H9 (cell line): ENCODE measurements around the gene SLC35E4. TPM values are rescaled to one million over a fixed set of nuclear protein-coding genes. Genes with fewer than 3 reads are reported as not detected.

ENCODE experiments used
- DNase-seq: peaks from one replicate; pipeline ENCODE4 v3.0.0-alpha.2; 2017
- H2AFZ ChIP-seq: one replicate; pipeline ENCODE4 v1.6.1; 2013; ENCODE audit warnings: mild to moderate bottlenecking, low read length, control low read depth, moderate library complexity
- H2AK5ac ChIP-seq: 2 replicates; pipeline ENCODE4 v1.6.1; 2013; ENCODE audit warnings: low read length, control low read depth, mixed read lengths; ENCODE audit not compliant: insufficient read length
- H2BK120ac ChIP-seq: one replicate; pipeline ENCODE4 v1.6.1; 2013; ENCODE audit warnings: low read depth, mild to moderate bottlenecking, low read length, control low read depth, inconsistent platforms; ENCODE audit not compliant: poor library complexity, severe bottlenecking
- H2BK12ac ChIP-seq: 2 replicates; pipeline ENCODE4 v1.6.1; 2013; ENCODE audit warnings: low read length, control low read depth, mixed read lengths, low read depth; ENCODE audit not compliant: insufficient read length
- H2BK15ac ChIP-seq: 2 replicates; pipeline ENCODE4 v1.6.1; 2013; ENCODE audit warnings: low read depth, low read length, control low read depth
- H2BK20ac ChIP-seq: one replicate; pipeline ENCODE4 v1.6.1; 2013; ENCODE audit warnings: low read depth, mild to moderate bottlenecking, low read length, control low read depth, inconsistent platforms; ENCODE audit not compliant: poor library complexity, severe bottlenecking
- H2BK5ac ChIP-seq: 2 replicates; pipeline ENCODE4 v1.6.1; 2013; ENCODE audit warnings: low read length, control low read depth, mixed read lengths; ENCODE audit not compliant: insufficient read length
- H3K14ac ChIP-seq: 2 replicates; pipeline ENCODE4 v1.6.1; 2013; ENCODE audit warnings: low read length, control low read depth; ENCODE audit not compliant: insufficient read depth
- H3K18ac ChIP-seq: 2 replicates; pipeline ENCODE4 v1.6.1; 2013; ENCODE audit warnings: low read depth, mild to moderate bottlenecking, mixed read lengths, low read length, control low read depth; ENCODE audit not compliant: insufficient read length
- H3K23ac ChIP-seq: 2 replicates; pipeline ENCODE4 v1.6.1; 2013; ENCODE audit warnings: low read length, control low read depth, mixed read lengths, low read depth; ENCODE audit not compliant: insufficient read length
- H3K23me2 ChIP-seq: 2 replicates; pipeline ENCODE4 v1.6.1; 2013; ENCODE audit warnings: low read depth, mild to moderate bottlenecking, mixed read lengths, low read length, control low read depth; ENCODE audit not compliant: insufficient read length, poor library complexity, severe bottlenecking
- H3K27ac ChIP-seq: 2 replicates; pipeline ENCODE4 v1.5.1; 2013; ENCODE audit warnings: low read length, control low read depth, mixed read lengths, low read depth; ENCODE audit not compliant: insufficient read length
- H3K27me3 ChIP-seq: 2 replicates; pipeline ENCODE4 v1.6.1; 2013; ENCODE audit warnings: low read length, control low read depth, inconsistent platforms; ENCODE audit not compliant: insufficient read depth
- H3K4ac ChIP-seq: 2 replicates; pipeline ENCODE4 v1.6.1; 2013; ENCODE audit warnings: low read depth, mild to moderate bottlenecking, control low read depth, inconsistent platforms, low read length, moderate library complexity
- H3K4me1 ChIP-seq: 2 replicates; pipeline ENCODE4 v1.6.1; 2013; ENCODE audit warnings: low read length, control low read depth, inconsistent platforms; ENCODE audit not compliant: insufficient read depth
- H3K4me2 ChIP-seq: 2 replicates; pipeline ENCODE4 v1.6.1; 2013; ENCODE audit warnings: low read length, control low read depth, mixed read lengths; ENCODE audit not compliant: insufficient read length, insufficient read depth
- H3K56ac ChIP-seq: 2 replicates; pipeline ENCODE4 v1.6.1; 2013; ENCODE audit warnings: low read depth, mild to moderate bottlenecking, mixed read lengths, low read length, control low read depth; ENCODE audit not compliant: insufficient read length
- H3K79me1 ChIP-seq: 2 replicates; pipeline ENCODE4 v1.6.1; 2013; ENCODE audit warnings: low read depth, mild to moderate bottlenecking, moderate library complexity, low read length, control low read depth, inconsistent platforms; ENCODE audit not compliant: insufficient read depth, poor library complexity, severe bottlenecking
- H3K79me2 ChIP-seq: 2 replicates; pipeline ENCODE4 v1.6.1; 2013; ENCODE audit warnings: low read length, control low read depth, inconsistent platforms; ENCODE audit not compliant: insufficient read depth
- H3K9ac ChIP-seq: 2 replicates; pipeline ENCODE4 v1.6.1; 2013; ENCODE audit warnings: low read length, control low read depth, mixed read lengths; ENCODE audit not compliant: insufficient read length; ENCODE audit errors: extremely low read depth
- H3K9me3 ChIP-seq: one replicate; pipeline ENCODE4 v1.6.1; 2013; ENCODE audit warnings: low read depth, low read length, inconsistent platforms; ENCODE audit not compliant: control insufficient read depth
- H3T11ph ChIP-seq: one replicate; pipeline ENCODE4 v1.6.1; 2013; ENCODE audit warnings: mild to moderate bottlenecking, low read length, control low read depth, inconsistent platforms
- H4K20me1 ChIP-seq: one replicate; pipeline ENCODE4 v1.6.1; 2013; ENCODE audit not compliant: control insufficient read depth, insufficient read length, insufficient read depth
- H4K5ac ChIP-seq: 2 replicates; pipeline ENCODE4 v1.6.1; 2013; ENCODE audit warnings: low read depth, mild to moderate bottlenecking, mixed read lengths, low read length, control low read depth; ENCODE audit not compliant: insufficient read length
- H4K8ac ChIP-seq: replicated peaks from 2 replicates; pipeline ENCODE4 v1.6.1; 2013; ENCODE audit warnings: low read length, control low read depth, mixed read lengths, low read depth; ENCODE audit not compliant: insufficient read length
- H4K91ac ChIP-seq: 2 replicates; pipeline ENCODE4 v1.6.1; 2013; ENCODE audit warnings: low read depth, mild to moderate bottlenecking, moderate library complexity, mixed read lengths, low read length, control low read depth; ENCODE audit not compliant: insufficient read length
- H3K27ac Mint-ChIP-seq, 3 experiments: 2 replicates in 2 of 3; 3 replicates in 1 of 3; pipeline ENCODE4 v1.8.0; 2020 to 2021; ENCODE audit warnings: mixed read lengths in 3 of 3, mild to moderate bottlenecking in 1 of 3, moderate library complexity in 1 of 3
- H3K27me3 Mint-ChIP-seq: 2 replicates; pipeline ENCODE4 v1.8.0; 2021; ENCODE audit warnings: low read depth, mild to moderate bottlenecking, moderate library complexity, mixed read lengths
- H3K36me3 Mint-ChIP-seq, 3 experiments: 2 replicates in 2 of 3; 3 replicates in 1 of 3; pipeline ENCODE4 v1.8.0; 2020 to 2021; ENCODE audit warnings: low read depth in 3 of 3, mixed read lengths in 3 of 3; ENCODE audit not compliant: insufficient read depth in 1 of 3
- H3K4me1 Mint-ChIP-seq, 2 experiments: 2 replicates each; pipeline ENCODE4 v1.8.0; 2020; ENCODE audit warnings: mixed read lengths in 2 of 2
- H3K4me3 Mint-ChIP-seq, 2 experiments: 2 replicates in 1 of 2; 3 replicates in 1 of 2; pipeline ENCODE4 v1.8.0; 2020 to 2021; ENCODE audit warnings: mild to moderate bottlenecking in 2 of 2, mixed read lengths in 2 of 2, moderate library complexity in 1 of 2
- H3K9me3 Mint-ChIP-seq, 2 experiments: 2 replicates in 1 of 2; 3 replicates in 1 of 2; pipeline ENCODE4 v1.8.0; 2020; ENCODE audit warnings: mild to moderate bottlenecking in 2 of 2, mixed read lengths in 2 of 2, moderate library complexity in 1 of 2
- WGBS: extraction: QIAGEN DNeasy Blood & Tissue Kit; methylation state at CpG from one replicate; pipeline ENCODE4 v1.1.7; 2013; ENCODE audit warnings: missing lambda C conversion rate, low lambda C conversion rate, mixed read lengths; ENCODE audit not compliant: insufficient read length; ENCODE audit errors: extremely low coverage; 5-methylcytosine and 5-hydroxymethylcytosine counted together
- total RNA-seq: library from RNA; stranded (reverse); gene quantifications from 2 replicates; pipeline ENCODE4 v1.2.1, GENCODE V29; 2021
- TF ChIP-seq, protein P1 (sequence below): fragments of 200-600 bp; sonication (generic); conservative IDR thresholded peaks from 3 replicates; pipeline ENCODE4 v1.8.0; 2021; ENCODE audit warnings: antibody characterized with exemption, mild to moderate bottlenecking

Gene SLC35E4
- total RNA-seq, 1 experiment from 2014 or later, result 3.7 TPM

DNA sequence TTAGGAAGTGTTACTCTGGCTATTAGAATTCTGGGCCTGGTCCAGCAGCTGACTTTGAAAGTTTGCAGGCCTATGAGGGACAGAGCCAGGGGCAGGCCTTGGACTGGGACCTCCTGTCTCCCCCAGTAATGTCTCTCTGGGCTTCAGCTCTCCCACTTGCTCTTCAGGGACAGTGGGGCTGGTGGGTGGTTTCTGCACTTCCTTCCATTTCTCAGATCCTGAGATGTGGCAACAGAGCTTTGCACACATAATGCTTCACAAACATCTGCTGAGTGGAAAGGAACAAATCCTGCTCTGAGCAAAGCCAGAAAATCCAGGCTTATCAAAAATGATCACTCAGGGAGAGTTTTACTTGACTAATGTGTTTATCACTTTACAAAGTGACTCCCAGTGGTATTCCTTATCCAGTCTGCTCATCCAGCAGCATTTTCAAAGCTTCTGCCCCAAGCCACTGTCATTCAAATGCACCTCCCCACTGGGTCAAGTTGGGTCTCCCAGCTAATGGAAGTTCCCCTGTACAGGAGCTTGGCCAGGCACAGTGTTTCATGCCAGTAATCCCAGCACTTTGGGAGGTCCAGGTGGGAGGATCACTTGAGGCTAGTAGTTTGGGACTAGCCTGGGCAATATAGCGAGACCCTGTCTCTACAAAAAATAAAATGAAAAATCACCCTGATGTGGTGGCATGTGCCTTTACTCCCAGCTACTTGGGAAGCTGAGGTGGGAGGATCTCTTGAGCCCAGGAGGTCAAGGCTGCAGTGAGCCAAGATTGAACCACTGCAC is 45.6 kb downstream of the SLC35E4 start:
- peaks cover 26 to 28% of the 10 kb centered on the region in 2 experiments for H3K4me1 Mint-ChIP-seq
- H3K79me1 ChIP-seq, result no peaks in the 10 kb centered on the region
- no peaks in the 10 kb centered on the region for H3K9me3 ChIP-seq
- TF ChIP-seq, protein P1, sequence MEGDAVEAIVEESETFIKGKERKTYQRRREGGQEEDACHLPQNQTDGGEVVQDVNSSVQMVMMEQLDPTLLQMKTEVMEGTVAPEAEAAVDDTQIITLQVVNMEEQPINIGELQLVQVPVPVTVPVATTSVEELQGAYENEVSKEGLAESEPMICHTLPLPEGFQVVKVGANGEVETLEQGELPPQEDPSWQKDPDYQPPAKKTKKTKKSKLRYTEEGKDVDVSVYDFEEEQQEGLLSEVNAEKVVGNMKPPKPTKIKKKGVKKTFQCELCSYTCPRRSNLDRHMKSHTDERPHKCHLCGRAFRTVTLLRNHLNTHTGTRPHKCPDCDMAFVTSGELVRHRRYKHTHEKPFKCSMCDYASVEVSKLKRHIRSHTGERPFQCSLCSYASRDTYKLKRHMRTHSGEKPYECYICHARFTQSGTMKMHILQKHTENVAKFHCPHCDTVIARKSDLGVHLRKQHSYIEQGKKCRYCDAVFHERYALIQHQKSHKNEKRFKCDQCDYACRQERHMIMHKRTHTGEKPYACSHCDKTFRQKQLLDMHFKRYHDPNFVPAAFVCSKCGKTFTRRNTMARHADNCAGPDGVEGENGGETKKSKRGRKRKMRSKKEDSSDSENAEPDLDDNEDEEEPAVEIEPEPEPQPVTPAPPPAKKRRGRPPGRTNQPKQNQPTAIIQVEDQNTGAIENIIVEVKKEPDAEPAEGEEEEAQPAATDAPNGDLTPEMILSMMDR, result no peak
- no peak overlapping the region; a peak in 1 of 5 replicates for H3K4me3 Mint-ChIP-seq
- H3K4ac ChIP-seq, result no peak overlapping the region
- H3K18ac ChIP-seq, result no peak overlapping the region
- H3T11ph ChIP-seq, result no peak overlapping the region
- H3K79me2 ChIP-seq, result no peaks in the 10 kb centered on the region
- no peak overlapping the region for H2BK15ac ChIP-seq
- H2BK12ac ChIP-seq, result no peak overlapping the region
- no peak overlapping the region for H2BK20ac ChIP-seq
- H2BK120ac ChIP-seq, result no peak overlapping the region
- no CpG with 5 or more reads among the region's 1 CpG for WGBS
- no peak for DNase-seq
- no peak overlapping the region for H3K4me2 ChIP-seq
- no peak overlapping the region for H2AFZ ChIP-seq
- H3K9me3 Mint-ChIP-seq, result no peaks in the 10 kb centered on the region
- no peak overlapping the region for H4K8ac ChIP-seq
- H3K14ac ChIP-seq, result no peak overlapping the region; the same call in 1 of the 2 replicates
- H2AK5ac ChIP-seq, result no peak overlapping the region
- no peaks in the 10 kb centered on the region for H3K27me3 ChIP-seq
- H3K4me1 ChIP-seq, result peaks cover 9% of the 10 kb centered on the region
- no peak overlapping the region for H2BK5ac ChIP-seq
- no peaks in the 10 kb centered on the region for H3K36me3 Mint-ChIP-seq
- H4K5ac ChIP-seq, result no peak overlapping the region
- H3K9ac ChIP-seq, result no peak overlapping the region
- H3K23me2 ChIP-seq, result no peaks in the 10 kb centered on the region
- H3K27ac ChIP-seq, result no peak overlapping the region
- H3K27ac Mint-ChIP-seq, result 0 out of 7 replicates have a peak overlapping the region, but pooled peaks of 1 of the 3 experiments have one; percentile 42
- no peaks in the 10 kb centered on the region for H4K20me1 ChIP-seq
- H3K23ac ChIP-seq, result no peak overlapping the region
- H3K27me3 Mint-ChIP-seq, result peaks cover 9% of the 10 kb centered on the region
- no peak overlapping the region for H3K56ac ChIP-seq
- H4K91ac ChIP-seq, result no peak overlapping the region
